Thoracic aorta (tissue), 2 donors: ENCODE measurements around the gene EIF1AD. TPM values are rescaled to one million over a fixed set of nuclear protein-coding genes. Genes with fewer than 3 reads are reported as not detected.

ENCODE experiments used
- ATAC-seq: fragments of 150-250 bp; one replicate; pipeline ENCODE4 v1.8.0; 2017; ENCODE audit warnings: low read depth; ENCODE audit not compliant: insufficient number of reproducible peaks, low FRiP score
- DNase-seq: peaks from one replicate; pipeline ENCODE4 v3.0.0-alpha.2; 2020; ENCODE audit warnings: low spot score
- H3K27ac ChIP-seq, 2 donors: fragments of 200-600 bp; sonication (generic); 1 replicate in 1 of 2; 2 replicates in 1 of 2; pipeline ENCODE4 v1.5.1; 2016; ENCODE audit warnings: mild to moderate bottlenecking in 2 of 2, moderate library complexity in 2 of 2
- H3K27me3 ChIP-seq: fragments of 200-600 bp; sonication (generic); replicated peaks from 2 replicates; pipeline ENCODE4 v1.6.0; 2016; ENCODE audit warnings: mild to moderate bottlenecking; ENCODE audit not compliant: insufficient read depth
- H3K36me3 ChIP-seq: fragments of 200-600 bp; sonication (generic); one replicate; pipeline ENCODE4 v1.5.1; 2016
- H3K4me1 ChIP-seq, 2 donors: fragments of 200-600 bp; sonication (generic); 1 replicate in 1 of 2; 2 replicates in 1 of 2; pipeline versions ENCODE4 v1.5.1 to v1.6.0; 2016; ENCODE audit warnings: low read depth in 2 of 2, mild to moderate bottlenecking in 1 of 2; ENCODE audit not compliant: control insufficient read depth in 1 of 2
- H3K4me3 ChIP-seq: fragments of 200-600 bp; sonication (generic); 2 replicates; pipeline ENCODE4 v1.5.1; 2016; ENCODE audit warnings: mild to moderate bottlenecking
- H3K9me3 ChIP-seq: fragments of 200-600 bp; sonication (generic); 2 replicates; pipeline ENCODE4 v1.5.1; 2016
- CTCF ChIP-seq: fragments of 200-600 bp; sonication (generic); IDR thresholded peaks from one replicate; pipeline ENCODE4 v1.5.1; 2019; ENCODE audit warnings: antibody characterized with exemption
- total RNA-seq, 2 donors: library from RNA; depleted of rRNA; stranded (reverse); fragments of >200 nt; gene quantifications; one replicate each; pipeline versions ENCODE4 v1.1.0 to v1.2.3, GENCODE V29; 2016

Gene EIF1AD
- 10 to 100 TPM; 20.6 to 43.5 TPM for total RNA-seq

GRCh38 chr11:66001942-66002647 is at the start of gene EIF1AD, which contains the start of gene BANF1:
EIF1AD (minus strand) TSS chr11:66002157; CDS start chr11:66000389, 1,768 bp downstream.
BANF1 (plus strand) TSS chr11:66002503; CDS start chr11:66003251, 748 bp downstream.
- Histone ChIP-seq H3K27ac (peak within 1 kb of the TSS; percentile 95 to 99), H3K27me3 (no peaks in the 10 kb centered on the region), H3K4me3 (peak within 1 kb of the TSS; percentile 85), H3K4me1 (peaks cover 15 to 27% of the 10 kb centered on the region in 2 donors), H3K9me3 (no peaks in the 10 kb centered on the region), H3K36me3 (peaks cover 32% of the 10 kb centered on the region)
- no peak for TF ChIP-seq CTCF
- ATAC-seq (peak; percentile 77), DNase-seq (peak; percentile 71)

GRCh38 chr11:66051371-66051765 is 49.4 kb upstream of the EIF1AD start:
- no peaks in the 10 kb centered on the region for H3K27me3 ChIP-seq
- peaks cover 19% of the 10 kb centered on the region for H3K36me3 ChIP-seq
- no peak for TF ChIP-seq CTCF
- ATAC-seq (no peak), DNase-seq (no peak)
- H3K27ac ChIP-seq: peak overlapping the region; percentile 74 to 83
- peak overlapping the region; percentile 96 for H3K4me3 ChIP-seq
- peaks cover 14 to 34% of the 10 kb centered on the region in 2 donors for H3K4me1 ChIP-seq
- H3K9me3 ChIP-seq: no peaks in the 10 kb centered on the region

- DNase-seq: no peak
- H3K27me3 ChIP-seq: no peaks in the 10 kb centered on the region
These were observed 48.7 kb upstream of the EIF1AD start for GRCh38 chr11:66050581-66051231.

GRCh38 chr11:66048547-66049323 is 46.8 kb upstream of the EIF1AD start, which contains the start of gene GAL3ST3:
GAL3ST3 (minus strand) TSS chr11:66049161; CDS start chr11:66045415, 3,746 bp downstream.
- peak within 1 kb of the TSS; percentile 29 for H3K4me3 ChIP-seq
- DNase-seq (no peak), ATAC-seq (no peak)
- peaks cover 14 to 34% of the 10 kb centered on the region in 2 donors for H3K4me1 ChIP-seq
- no peaks in the 10 kb centered on the region for H3K9me3 ChIP-seq
- no peaks in the 10 kb centered on the region for H3K36me3 ChIP-seq
- H3K27me3 ChIP-seq: no peaks in the 10 kb centered on the region
- no peak within 1 kb of the TSS for H3K27ac ChIP-seq
- TF ChIP-seq CTCF: no peak

More at GRCh38 chr11:66050581-66051231, 48.7 kb upstream of the EIF1AD start:
- Histone ChIP-seq H3K27ac (no peak overlapping the region), H3K4me3 (peak overlapping the region; percentile 96), H3K9me3 (no peaks in the 10 kb centered on the region), H3K36me3 (peaks cover 14% of the 10 kb centered on the region), H3K4me1 (peaks cover 14 to 34% of the 10 kb centered on the region in 2 donors)
- ATAC-seq: no peak
- no peak for TF ChIP-seq CTCF
